ENCODE results near the gene CDC26.

- no peak for TF ChIP-seq CTCF (IDR thresholded peaks at IDR 0.05)
- no peak for TF ChIP-seq ZFX (IDR thresholded peaks at IDR 0.05; ENCODE audit: borderline replicate concordance)
These were observed 23.8 kb upstream of the CDC26 start for GRCh38 chr9:113298924-113299770.

Measured in 22Rv1 (cell line).